Spinal cord (tissue), 10 donors: Measurements from ENCODE around the gene STEAP1B. TPM values are rescaled to one million over a fixed set of nuclear protein-coding genes. Genes with fewer than 3 reads are reported as not detected.

Experiments used
- DNase-seq, 6 donors: peaks; one replicate each; pipeline versions ENCODE4 v3.0.0 to v3.0.0-alpha.2; 2013 to 2015; ENCODE audit warnings: low spot score in 6 of 6, low read depth in 4 of 6
- H3K27ac ChIP-seq: one replicate; pipeline ENCODE4 v1.5.1; 2013; ENCODE audit warnings: low read depth, low read length, control low read depth
- H3K27me3 ChIP-seq: one replicate; pipeline ENCODE4 v1.6.1; 2013; ENCODE audit warnings: low read length; ENCODE audit not compliant: control insufficient read depth, insufficient read depth
- H3K36me3 ChIP-seq: one replicate; pipeline ENCODE4 v1.6.1; 2013; ENCODE audit warnings: low read length; ENCODE audit not compliant: control insufficient read depth, insufficient read depth
- H3K4me1 ChIP-seq: one replicate; pipeline ENCODE4 v1.6.1; 2013; ENCODE audit warnings: low read length; ENCODE audit not compliant: control insufficient read depth, insufficient read depth
- H3K4me3 ChIP-seq: one replicate; pipeline ENCODE4 v1.5.1; 2013; ENCODE audit warnings: low read depth, low read length, control low read depth
- H3K9me3 ChIP-seq: one replicate; pipeline ENCODE4 v1.6.1; 2013; ENCODE audit warnings: low read length; ENCODE audit not compliant: control insufficient read depth, insufficient read depth
- WGBS: methylation state at CpG from one replicate; pipeline ENCODE4 v1.1.5; 2013; ENCODE audit warnings: missing lambda C conversion rate; ENCODE audit not compliant: insufficient coverage; 5-methylcytosine and 5-hydroxymethylcytosine counted together
- polyA plus RNA-seq, 2 donors: library from polyadenylated mRNA; unstranded; fragments of 120-200 nt; gene quantifications; one replicate each; pipeline ENCODE4 v1.2.1, GENCODE V29; 2013; ENCODE audit not compliant: insufficient read length in 2 of 2
- total RNA-seq, 2 donors: library from RNA; depleted of rRNA in 1 of 2; stranded (reverse); fragments of 120-200 nt in 1 of 2; fragments of >200 nt in 1 of 2; gene quantifications; one replicate each; pipeline versions ENCODE4 v1.2.3 to v1.2.4, GENCODE V29; 2013 to 2014
- donor health status: healthy.

Gene STEAP1B
- total and polyA plus RNA-seq, 4 donors: 1.2 to 7.1 (median 2.3) TPM

DNA sequence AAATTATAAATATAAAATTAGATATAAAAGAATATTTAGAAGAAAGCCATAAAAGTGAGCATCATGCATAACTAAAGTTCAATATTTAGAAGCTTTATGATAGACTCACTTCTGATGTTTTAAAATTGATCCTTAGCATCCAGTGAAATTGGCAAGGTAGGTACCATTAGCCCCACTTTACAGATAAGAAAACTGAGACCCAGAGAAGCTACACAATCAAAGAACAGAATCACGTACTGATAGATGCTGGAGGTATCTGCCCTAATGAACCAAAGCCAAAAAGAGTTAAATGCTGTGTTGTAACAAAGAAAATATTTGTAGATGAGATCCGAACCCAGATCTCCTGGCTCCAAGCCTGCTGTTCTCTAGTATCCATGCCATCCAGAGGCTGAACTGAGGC is 100.4 kb downstream of the STEAP1B start:
- Histone ChIP-seq H3K4me3 (no peak overlapping the region), H3K4me1 (no peaks in the 10 kb centered on the region), H3K36me3 (no peaks in the 10 kb centered on the region), H3K27ac (no peak overlapping the region), H3K9me3 (no peaks in the 10 kb centered on the region), H3K27me3 (no peaks in the 10 kb centered on the region)
- DNase-seq: no peak
- WGBS: no CpG with 5 or more reads among the region's 2 CpGs

DNA sequence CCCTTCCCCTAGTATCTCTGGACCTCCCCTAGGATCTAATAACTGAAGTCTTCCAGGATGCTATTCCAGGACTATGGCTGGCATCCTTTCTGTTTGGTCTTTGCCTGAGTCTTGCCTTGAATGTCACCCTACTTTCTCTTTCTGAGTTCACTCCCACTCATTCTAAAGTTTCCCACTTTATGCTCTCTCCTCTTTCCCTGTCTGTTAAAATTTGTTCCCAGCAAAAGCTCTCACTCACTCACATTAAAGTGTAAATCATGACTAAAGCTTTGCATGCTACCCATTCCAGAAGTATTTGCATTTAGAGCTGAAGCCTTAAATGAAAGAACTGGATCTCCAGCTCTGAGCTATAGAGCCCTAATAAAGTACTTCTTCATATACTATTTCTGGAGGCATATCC is 100.9 kb downstream of the STEAP1B start:
- no peak for DNase-seq
- Histone ChIP-seq H3K9me3 (no peaks in the 10 kb centered on the region), H3K36me3 (no peaks in the 10 kb centered on the region), H3K4me3 (no peak overlapping the region), H3K27me3 (no peaks in the 10 kb centered on the region), H3K4me1 (no peaks in the 10 kb centered on the region), H3K27ac (no peak overlapping the region)

DNA sequence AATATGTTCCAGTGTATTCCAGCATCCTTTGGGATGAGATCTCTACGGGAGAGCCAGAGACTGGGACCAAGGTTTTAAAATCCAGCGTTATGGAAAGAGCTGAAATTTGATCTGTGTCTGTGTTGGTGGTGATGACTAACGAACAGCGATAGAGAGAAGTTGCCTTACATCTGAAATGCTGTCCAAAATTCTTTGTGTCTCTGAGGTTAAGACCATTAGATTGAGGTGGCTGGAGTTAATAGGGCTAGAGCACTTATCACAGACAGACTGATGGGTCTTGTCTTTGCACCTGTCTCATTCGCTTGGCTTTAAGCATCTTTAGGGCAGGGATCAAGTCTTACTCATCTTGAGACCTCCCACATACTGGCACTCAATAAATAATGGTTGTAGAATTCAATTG is 102.0 kb downstream of the STEAP1B start:
- no peak overlapping the region for H3K27ac ChIP-seq
- no peaks in the 10 kb centered on the region for H3K9me3 ChIP-seq
- no peaks in the 10 kb centered on the region for H3K4me1 ChIP-seq
- H3K36me3 ChIP-seq: no peaks in the 10 kb centered on the region
- WGBS: 81% methylated on average over 4 of the region's 5 CpGs
- H3K27me3 ChIP-seq: no peaks in the 10 kb centered on the region
- no peak overlapping the region for H3K4me3 ChIP-seq
- DNase-seq: no peak

DNA sequence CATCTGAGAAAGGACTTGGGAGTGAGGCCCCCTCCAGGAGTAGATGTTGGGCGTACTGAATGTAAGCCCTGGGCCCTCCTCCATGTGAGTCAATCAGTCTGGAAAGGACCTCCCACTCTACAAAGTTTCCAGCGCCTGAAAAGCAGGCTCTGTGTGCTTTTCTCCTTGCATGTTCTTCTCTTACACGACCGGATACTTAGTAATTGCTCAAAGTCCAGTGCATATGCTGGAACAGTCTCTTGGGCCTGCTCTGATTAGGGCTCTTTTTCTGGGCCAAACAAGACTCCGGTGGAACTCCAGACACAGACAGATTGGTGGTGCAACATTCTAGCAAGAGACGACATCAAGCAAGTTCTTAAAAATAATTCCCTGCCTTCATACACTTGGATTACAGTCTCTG is 104.8 kb downstream of the STEAP1B start:
- no peak overlapping the region for H3K27ac ChIP-seq
- H3K36me3 ChIP-seq: no peaks in the 10 kb centered on the region

DNA sequence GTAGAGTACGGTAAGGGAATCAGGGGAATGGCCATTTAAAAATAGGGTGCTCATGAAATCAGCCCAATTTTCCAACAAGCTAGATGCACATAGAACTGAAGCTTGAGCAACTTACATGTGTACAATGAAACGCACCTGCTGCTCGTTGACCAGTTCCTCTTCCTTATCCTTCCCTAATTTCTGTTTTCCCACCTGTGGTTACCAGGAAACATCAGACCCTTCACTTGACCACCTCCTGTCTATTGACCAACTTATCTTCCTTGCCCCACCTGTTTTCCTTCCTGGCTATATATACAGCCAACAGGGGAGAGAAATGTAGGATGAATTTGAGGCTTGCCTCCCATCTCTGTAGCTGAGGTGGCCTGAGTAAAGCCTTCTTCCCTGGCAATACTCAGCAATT is 105.2 kb downstream of the STEAP1B start:
- no peak overlapping the region for H3K4me3 ChIP-seq
- DNase-seq: no peak
- no peak overlapping the region for H3K27ac ChIP-seq
- no peaks in the 10 kb centered on the region for H3K9me3 ChIP-seq
- no peaks in the 10 kb centered on the region for H3K36me3 ChIP-seq
- no peaks in the 10 kb centered on the region for H3K4me1 ChIP-seq
- no peaks in the 10 kb centered on the region for H3K27me3 ChIP-seq
- WGBS: 94% methylated on average over 3 of the region's 3 CpGs

More for the DNA sequence above, 104.8 kb downstream of the STEAP1B start:
- DNase-seq: no peak
- Histone ChIP-seq H3K4me3 (no peak overlapping the region), H3K4me1 (no peaks in the 10 kb centered on the region), H3K9me3 (no peaks in the 10 kb centered on the region), H3K27me3 (no peaks in the 10 kb centered on the region)
- whole genome bisulfite sequencing: no CpG with 5 or more reads among the region's 6 CpGs

DNA sequence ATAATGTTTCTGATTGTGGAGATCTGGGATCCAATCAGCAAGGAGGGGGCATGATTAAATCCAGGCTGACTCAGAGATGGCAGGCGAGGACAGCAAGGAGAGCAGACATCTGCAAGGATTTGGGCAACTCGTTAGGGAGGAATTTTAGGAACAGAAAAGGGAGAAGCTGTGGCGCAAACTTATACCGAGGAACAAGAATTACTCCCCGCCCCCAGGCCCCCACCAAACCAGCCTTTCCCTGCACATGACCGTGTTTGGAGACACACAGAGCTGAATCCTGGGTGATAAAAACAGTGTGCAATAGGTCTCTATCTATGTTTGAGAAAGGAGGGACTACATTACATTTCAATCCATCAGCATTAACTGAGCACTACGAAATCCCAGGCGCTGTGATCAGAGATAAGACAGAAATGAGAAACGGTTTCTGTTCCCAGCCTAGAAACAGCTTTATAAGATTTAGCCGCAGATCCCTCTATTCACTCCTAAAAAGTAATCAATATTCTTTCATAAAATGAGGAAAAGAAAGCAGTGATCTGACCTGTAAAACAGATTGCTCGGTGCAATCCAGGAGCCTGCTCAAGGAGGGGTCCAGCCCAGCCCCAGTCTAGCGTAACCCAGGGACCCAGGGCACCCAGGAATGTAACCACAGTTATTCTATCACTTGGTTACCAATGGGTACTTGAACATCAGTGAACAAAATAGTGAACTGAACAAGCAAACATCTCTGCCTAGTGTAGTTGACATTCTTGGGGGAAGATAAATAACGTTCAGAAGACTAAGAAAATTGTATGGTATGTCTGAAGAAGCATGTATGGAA is 105.9 kb downstream of the STEAP1B start:
- H3K27ac ChIP-seq: no peak overlapping the region
- DNase-seq: no peak
- no peaks in the 10 kb centered on the region for H3K4me1 ChIP-seq
- no peaks in the 10 kb centered on the region for H3K27me3 ChIP-seq
- WGBS: 71% methylated on average over 4 of the region's 13 CpGs
- no peaks in the 10 kb centered on the region for H3K36me3 ChIP-seq
- H3K4me3 ChIP-seq: no peak overlapping the region
- no peaks in the 10 kb centered on the region for H3K9me3 ChIP-seq

DNA sequence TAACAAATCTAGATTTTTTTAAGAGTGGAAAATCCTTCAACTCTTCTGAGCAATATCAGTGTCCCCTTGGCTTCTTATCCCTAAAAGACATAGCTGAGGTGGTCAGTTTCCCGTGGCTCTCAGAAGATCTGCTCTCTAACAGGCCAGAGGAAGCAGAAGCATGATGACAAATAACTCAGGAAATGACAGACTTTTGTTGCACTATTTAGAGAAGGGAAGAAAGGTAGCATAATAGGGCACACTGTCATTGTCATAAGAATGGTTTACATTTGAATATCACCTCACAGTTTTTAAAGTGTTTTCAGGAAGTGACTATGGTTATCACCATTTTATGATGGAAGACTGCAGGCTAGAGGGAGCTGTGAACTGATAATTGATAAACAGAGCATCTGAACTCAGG is 109.5 kb downstream of the STEAP1B start:
- no peaks in the 10 kb centered on the region for H3K9me3 ChIP-seq
- no peak for DNase-seq
- no peaks in the 10 kb centered on the region for H3K36me3 ChIP-seq
- no peak overlapping the region for H3K4me3 ChIP-seq
- no peaks in the 10 kb centered on the region for H3K4me1 ChIP-seq
- H3K27me3 ChIP-seq: no peaks in the 10 kb centered on the region
- WGBS: 60% methylated on average over 1 of the region's 1 CpG
- no peak overlapping the region for H3K27ac ChIP-seq

DNA sequence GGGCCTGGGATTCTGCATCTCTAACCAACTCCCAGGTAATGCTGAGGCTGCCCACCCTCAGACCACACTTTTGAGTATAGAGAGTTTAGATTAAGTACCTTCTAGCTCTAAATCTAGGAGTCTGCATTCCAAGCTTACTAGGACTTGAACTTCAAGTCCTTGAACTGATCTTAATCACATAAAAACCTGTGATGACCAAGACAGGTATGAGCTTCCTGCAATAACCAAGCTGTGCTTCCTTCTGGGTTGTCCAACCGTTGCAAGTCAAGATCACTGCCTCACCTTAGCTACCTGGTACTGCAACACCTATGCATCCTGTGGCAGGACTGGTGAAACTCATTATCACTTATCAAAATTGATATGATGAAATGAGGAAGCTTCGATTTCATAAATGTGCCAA is 110.1 kb downstream of the STEAP1B start:
- H3K4me3 ChIP-seq: no peak overlapping the region
- no peak overlapping the region for H3K27ac ChIP-seq
- DNase-seq: no peak
- H3K9me3 ChIP-seq: no peaks in the 10 kb centered on the region
- 83% methylated on average over 1 of the region's 2 CpGs for WGBS
- no peaks in the 10 kb centered on the region for H3K36me3 ChIP-seq
- H3K4me1 ChIP-seq: no peaks in the 10 kb centered on the region
- H3K27me3 ChIP-seq: no peaks in the 10 kb centered on the region

DNA sequence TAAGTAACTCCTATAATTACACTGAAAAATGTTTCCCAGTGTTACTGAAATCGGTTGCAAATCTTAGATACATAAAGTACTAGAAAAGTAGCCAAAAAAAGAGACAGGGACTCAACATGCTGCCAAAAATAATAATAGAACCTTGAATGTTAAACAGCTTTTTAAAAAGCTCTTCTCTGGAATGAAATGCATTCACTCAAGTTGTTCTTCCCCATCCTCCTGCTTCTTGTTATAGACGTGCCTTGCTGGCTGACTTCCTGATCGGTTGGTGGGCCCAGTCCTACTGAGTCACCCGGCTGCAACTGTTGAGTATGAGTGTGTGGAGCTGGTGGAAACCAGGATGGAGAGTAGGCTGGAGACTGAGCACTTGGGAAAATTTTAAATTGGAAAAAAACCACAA is 112.4 kb downstream of the STEAP1B start:
- H3K36me3 ChIP-seq: no peaks in the 10 kb centered on the region
- H3K9me3 ChIP-seq: no peaks in the 10 kb centered on the region
- no peaks in the 10 kb centered on the region for H3K27me3 ChIP-seq
- no peaks in the 10 kb centered on the region for H3K4me1 ChIP-seq
- peak in 1 of 6 donors; percentile 73 for DNase-seq
- H3K27ac ChIP-seq: no peak overlapping the region
- no peak overlapping the region for H3K4me3 ChIP-seq
- WGBS: 79% methylated on average over 3 of the region's 4 CpGs

DNA sequence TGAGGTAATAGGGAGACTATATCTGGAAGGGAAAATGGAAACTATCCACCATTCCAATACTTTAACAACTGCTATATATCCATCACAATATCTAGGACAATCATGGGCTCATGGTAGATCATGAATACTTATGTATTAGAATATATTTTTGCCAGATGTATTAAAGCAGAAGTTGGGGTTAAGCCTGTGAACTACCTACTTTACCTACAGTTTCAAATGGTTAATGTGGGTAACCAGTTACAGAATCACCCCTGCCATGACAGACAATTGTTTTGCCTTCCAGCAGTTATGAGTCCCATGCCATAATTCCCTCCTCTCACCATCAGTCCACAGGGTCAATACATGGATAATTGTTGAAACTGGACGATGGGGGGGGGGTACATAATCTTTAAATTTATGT is 113.1 kb downstream of the STEAP1B start:
- no peaks in the 10 kb centered on the region for H3K27me3 ChIP-seq
- no peak overlapping the region for H3K4me3 ChIP-seq
- H3K27ac ChIP-seq: no peak overlapping the region
- H3K9me3 ChIP-seq: no peaks in the 10 kb centered on the region
- DNase-seq: no peak
- no peaks in the 10 kb centered on the region for H3K4me1 ChIP-seq
- no CpG with 5 or more reads among the region's 1 CpG for WGBS
- no peaks in the 10 kb centered on the region for H3K36me3 ChIP-seq
